ENCODE data around the gene FHAD1.

The FHAD1 gene

DNA sequence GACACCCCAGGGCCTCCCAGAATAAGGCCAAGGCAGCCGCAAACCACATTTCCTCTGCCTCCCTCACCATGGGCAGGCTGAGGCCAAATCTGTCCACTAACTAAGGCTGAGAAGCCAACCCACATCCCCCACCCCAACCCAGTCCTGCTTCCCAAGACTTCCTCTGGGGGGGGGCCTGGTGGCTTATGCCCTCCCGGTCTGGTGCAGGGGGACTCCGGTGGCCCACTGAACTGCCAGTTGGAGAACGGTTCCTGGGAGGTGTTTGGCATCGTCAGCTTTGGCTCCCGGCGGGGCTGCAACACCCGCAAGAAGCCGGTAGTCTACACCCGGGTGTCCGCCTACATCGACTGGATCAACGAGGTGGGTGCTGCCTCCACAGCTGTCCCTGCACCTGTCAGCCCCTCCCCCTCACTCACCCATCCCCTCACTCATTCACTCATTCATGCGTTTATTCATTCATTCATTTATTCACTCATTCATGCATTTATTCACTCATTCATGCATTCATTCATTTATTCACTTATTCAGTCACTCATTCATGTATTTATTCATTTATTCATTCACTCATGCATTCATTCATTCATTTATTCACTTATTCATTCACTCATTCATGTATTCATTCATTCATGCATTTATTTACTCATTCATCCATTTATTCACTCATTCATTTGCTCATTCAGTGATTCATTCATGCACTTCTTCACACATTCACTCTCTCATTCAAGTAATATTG lies 198.5 kb downstream of the FHAD1 start:
- TF ChIP-seq, protein P1, sequence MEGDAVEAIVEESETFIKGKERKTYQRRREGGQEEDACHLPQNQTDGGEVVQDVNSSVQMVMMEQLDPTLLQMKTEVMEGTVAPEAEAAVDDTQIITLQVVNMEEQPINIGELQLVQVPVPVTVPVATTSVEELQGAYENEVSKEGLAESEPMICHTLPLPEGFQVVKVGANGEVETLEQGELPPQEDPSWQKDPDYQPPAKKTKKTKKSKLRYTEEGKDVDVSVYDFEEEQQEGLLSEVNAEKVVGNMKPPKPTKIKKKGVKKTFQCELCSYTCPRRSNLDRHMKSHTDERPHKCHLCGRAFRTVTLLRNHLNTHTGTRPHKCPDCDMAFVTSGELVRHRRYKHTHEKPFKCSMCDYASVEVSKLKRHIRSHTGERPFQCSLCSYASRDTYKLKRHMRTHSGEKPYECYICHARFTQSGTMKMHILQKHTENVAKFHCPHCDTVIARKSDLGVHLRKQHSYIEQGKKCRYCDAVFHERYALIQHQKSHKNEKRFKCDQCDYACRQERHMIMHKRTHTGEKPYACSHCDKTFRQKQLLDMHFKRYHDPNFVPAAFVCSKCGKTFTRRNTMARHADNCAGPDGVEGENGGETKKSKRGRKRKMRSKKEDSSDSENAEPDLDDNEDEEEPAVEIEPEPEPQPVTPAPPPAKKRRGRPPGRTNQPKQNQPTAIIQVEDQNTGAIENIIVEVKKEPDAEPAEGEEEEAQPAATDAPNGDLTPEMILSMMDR (IDR thresholded peaks at IDR 0.05; ENCODE audit: low read depth, low read length, missing control alignments), result no peak
- H3K27me3 ChIP-seq (replicated peaks), result no peaks in the 10 kb centered on the region
- in situ Hi-C loops (cut with HindIII; ENCODE audit: low pct_ligation_motif_present, low sequenced_read_pairs), result no loop called here

DNA sequence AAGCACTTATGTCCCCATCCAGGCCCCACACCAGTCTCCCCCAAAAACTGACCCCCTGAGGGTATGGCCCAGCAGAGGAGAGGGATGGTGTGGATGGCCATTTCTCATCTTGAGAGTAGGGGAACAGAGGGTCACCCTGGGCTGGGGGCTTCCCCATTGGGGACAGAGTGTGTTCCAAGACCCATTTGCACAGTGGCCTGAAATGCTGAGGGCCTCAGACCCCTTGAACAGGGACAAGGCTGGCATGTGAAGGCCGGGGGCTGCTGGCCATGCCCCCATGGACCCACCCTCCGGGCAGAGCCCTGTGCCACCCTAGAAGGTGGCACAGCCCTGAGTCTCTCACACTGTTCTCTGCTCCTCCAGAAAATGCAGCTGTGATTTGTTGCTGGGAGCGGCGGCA lies 199.2 kb downstream of the FHAD1 start:
- Histone ChIP-seq H3K36me3 (replicated peaks) (no peaks in the 10 kb centered on the region), H3K4me3 (ENCODE audit: low read depth, low read length) (no peak overlapping the region), H3K27me3 (replicated peaks) (no peaks in the 10 kb centered on the region), H3K27ac (no peak overlapping the region)
- TF ChIP-seq, protein P1 (IDR thresholded peaks at IDR 0.05; ENCODE audit: low read depth, low read length, missing control alignments), result no peak
- no peak for DNase-seq
- in situ Hi-C loops (cut with HindIII; ENCODE audit: low pct_ligation_motif_present, low sequenced_read_pairs), result no loop called here

More for the DNA sequence above, 198.5 kb downstream of the FHAD1 start:
- Histone ChIP-seq H3K27ac (no peak overlapping the region), H3K4me3 (ENCODE audit: low read depth, low read length) (no peak overlapping the region), H3K36me3 (replicated peaks) (no peaks in the 10 kb centered on the region)
- DNase-seq, result no peak
